Endothelial cell (in vitro differentiated cells): ENCODE data around the gene PPARA. TPM values are rescaled to one million over a fixed set of nuclear protein-coding genes. Genes with fewer than 3 reads are reported as not detected.

ENCODE experiments used
- DNase-seq: peaks from one replicate; pipeline ENCODE4 v3.0.0; 2021; ENCODE audit warnings: low spot score
- H3K27ac Mint-ChIP-seq: one replicate; pipeline ENCODE4 v1.8.0; 2021; ENCODE audit warnings: mixed read lengths, inconsistent platforms; ENCODE audit not compliant: unreplicated experiment
- H3K27me3 Mint-ChIP-seq: one replicate; pipeline ENCODE4 v1.8.0; 2021; ENCODE audit warnings: mild to moderate bottlenecking, moderate library complexity, mixed read lengths, inconsistent platforms; ENCODE audit not compliant: unreplicated experiment
- H3K36me3 Mint-ChIP-seq: one replicate; pipeline ENCODE4 v1.8.0; 2021; ENCODE audit warnings: mild to moderate bottlenecking, low read depth, mixed read lengths, inconsistent platforms; ENCODE audit not compliant: unreplicated experiment
- H3K4me1 Mint-ChIP-seq: one replicate; pipeline ENCODE4 v1.8.0; 2021; ENCODE audit warnings: mild to moderate bottlenecking, mixed read lengths, inconsistent platforms; ENCODE audit not compliant: unreplicated experiment
- H3K4me3 Mint-ChIP-seq: one replicate; pipeline ENCODE4 v1.8.0; 2021; ENCODE audit warnings: mild to moderate bottlenecking, mixed read lengths, inconsistent platforms; ENCODE audit not compliant: unreplicated experiment
- H3K9me3 Mint-ChIP-seq: one replicate; pipeline ENCODE4 v1.8.0; 2021; ENCODE audit warnings: mixed read lengths, inconsistent platforms; ENCODE audit not compliant: unreplicated experiment
- CTCF ChIP-seq: fragments of 200-600 bp; sonication (generic); IDR thresholded peaks from one replicate; pipeline ENCODE4 v1.5.0; 2021; ENCODE audit warnings: antibody characterized with exemption; ENCODE audit not compliant: unreplicated experiment
- total RNA-seq: library from RNA; stranded (reverse); fragmentation: NEBNext Ultra II Directional; extraction: Animal tissue kit (Norgen Biotek cat#: 25700); gene quantifications from one replicate; pipeline ENCODE4 v1.2.1, GENCODE V29; 2021; ENCODE audit not compliant: unreplicated experiment

Gene PPARA
- total RNA-seq, 1 donor from 2014 or later, result 12.6 TPM

GRCh38 chr22:46267431-46268279, 117.3 kb downstream of the PPARA start, which contains the start of gene TTC38:
TTC38 (plus strand) TSS chr22:46268008; CDS start chr22:46268040, 32 bp downstream.
- H3K27me3 Mint-ChIP-seq, result peaks cover 15% of the 10 kb centered on the region
- peak within 1 kb of the TSS; percentile 93 for H3K4me3 Mint-ChIP-seq
- H3K4me1 Mint-ChIP-seq, result peaks cover 13% of the 10 kb centered on the region
- H3K36me3 Mint-ChIP-seq, result peaks cover 20% of the 10 kb centered on the region
- TF ChIP-seq CTCF, result no peak
- H3K27ac Mint-ChIP-seq, result peak within 1 kb of the TSS; percentile 57
- peaks cover 8% of the 10 kb centered on the region for H3K9me3 Mint-ChIP-seq
- DNase-seq, result peak; percentile 74

- Mint-ChIP-seq H3K4me3 (peak overlapping the region; percentile 82), H3K36me3 (peaks cover 13% of the 10 kb centered on the region), H3K27ac (no peak overlapping the region), H3K27me3 (peaks cover 6% of the 10 kb centered on the region), H3K4me1 (peaks cover 13% of the 10 kb centered on the region), H3K9me3 (peaks cover 8% of the 10 kb centered on the region)
- no peak for TF ChIP-seq CTCF
- no peak for DNase-seq
These were observed 119.2 kb downstream of the PPARA start for GRCh38 chr22:46269564-46269963.

GRCh38 chr22:46272196-46272595, 121.9 kb downstream of the PPARA start:
- H3K4me1 Mint-ChIP-seq, result peaks cover 12% of the 10 kb centered on the region
- peaks cover 25% of the 10 kb centered on the region for H3K36me3 Mint-ChIP-seq
- H3K9me3 Mint-ChIP-seq, result no peaks in the 10 kb centered on the region
- DNase-seq, result no peak
- peaks cover 6% of the 10 kb centered on the region for H3K27me3 Mint-ChIP-seq
- H3K4me3 Mint-ChIP-seq, result no peak overlapping the region
- no peak overlapping the region for H3K27ac Mint-ChIP-seq
- TF ChIP-seq CTCF, result no peak

- peaks cover 9% of the 10 kb centered on the region for H3K4me1 Mint-ChIP-seq
- H3K4me3 Mint-ChIP-seq, result no peak overlapping the region
- peaks cover 3% of the 10 kb centered on the region for H3K27me3 Mint-ChIP-seq
- no peaks in the 10 kb centered on the region for H3K9me3 Mint-ChIP-seq
- no peak overlapping the region for H3K27ac Mint-ChIP-seq
- DNase-seq, result no peak
- H3K36me3 Mint-ChIP-seq, result peaks cover 27% of the 10 kb centered on the region
- TF ChIP-seq CTCF, result no peak
These were observed 122.6 kb downstream of the PPARA start for GRCh38 chr22:46272762-46273431.
